HG03439 (cell line): ENCODE results near the gene LTB4R.

Experiments
- ATAC-seq: cut with Tn5 transposase; IDR thresholded peaks from one replicate; pipeline ENCODE4 v1.9.1; 2021; ENCODE audit warnings: mild to moderate bottlenecking, moderate library complexity; ENCODE audit not compliant: unreplicated experiment

The LTB4R gene

GRCh38 chr14:24366721-24367513 lies 55.6 kb downstream of the LTB4R start:
- ATAC-seq: peak; percentile 59
